DOHH2 (cell line): ENCODE data around the gene HEPACAM2.

Experiments used
- H3F3A ChIP-seq: fragments of 200-600 bp; sonication (generic), shearing (Covaris generic); 2 replicates; pipeline ENCODE4 v1.6.0; 2016; ENCODE audit warnings: antibody characterized with exemption, mild to moderate bottlenecking; ENCODE audit not compliant: control insufficient read depth, insufficient read depth
- H3K27ac ChIP-seq: fragments of 200-600 bp; sonication (generic); 2 replicates; pipeline ENCODE4 v1.5.1; 2014; ENCODE audit warnings: low read depth, mild to moderate bottlenecking, low read length, moderate library complexity
- H3K27me3 ChIP-seq: fragments of 200-600 bp; sonication (generic); 2 replicates; pipeline ENCODE4 v1.6.1; 2014; ENCODE audit warnings: mild to moderate bottlenecking, low read length, mixed read lengths; ENCODE audit not compliant: control insufficient read depth
- H3K36me3 ChIP-seq: fragments of 200-600 bp; sonication (generic); 2 replicates; pipeline ENCODE4 v1.6.1; 2014; ENCODE audit warnings: mild to moderate bottlenecking, low read length, moderate library complexity, mixed read lengths; ENCODE audit not compliant: control insufficient read depth
- H3K4me1 ChIP-seq: fragments of 200-600 bp; sonication (generic); 2 replicates; pipeline ENCODE4 v1.6.1; 2014; ENCODE audit warnings: mild to moderate bottlenecking, low read length, mixed read lengths; ENCODE audit not compliant: control insufficient read depth
- H3K4me2 ChIP-seq: fragments of 200-600 bp; sonication (generic); 2 replicates; pipeline ENCODE4 v1.6.0; 2014; ENCODE audit warnings: mild to moderate bottlenecking, low read length, moderate library complexity
- H3K4me3 ChIP-seq: fragments of 200-600 bp; sonication (generic); 2 replicates; pipeline ENCODE4 v1.5.1; 2014; ENCODE audit warnings: mild to moderate bottlenecking, low read length, mixed read lengths
- H3K79me2 ChIP-seq: fragments of 200-600 bp; sonication (generic); 2 replicates; pipeline ENCODE4 v1.6.1; 2014; ENCODE audit warnings: mild to moderate bottlenecking, low read length, mixed read lengths; ENCODE audit not compliant: control insufficient read depth
- H3K9me2 ChIP-seq: fragments of 200-600 bp; sonication (generic); replicated peaks from 2 replicates; pipeline ENCODE4 v1.6.1; 2014; ENCODE audit warnings: mild to moderate bottlenecking, low read length, mixed read lengths; ENCODE audit not compliant: control insufficient read depth
- H3K9me3 ChIP-seq: fragments of 200-600 bp; sonication (generic); 2 replicates; pipeline ENCODE4 v1.6.1; 2014; ENCODE audit warnings: antibody characterized with exemption, low read length, mixed read lengths; ENCODE audit not compliant: control insufficient read depth, insufficient read depth
- H4K20me1 ChIP-seq: fragments of 200-600 bp; sonication (generic); 2 replicates; pipeline ENCODE4 v1.6.0; 2014; ENCODE audit warnings: low read depth, mild to moderate bottlenecking, antibody characterized with exemption, low read length, moderate library complexity; ENCODE audit not compliant: control insufficient read depth, insufficient read depth
- CTCF ChIP-seq: fragments of 200-600 bp; sonication (generic); IDR thresholded peaks from one replicate; pipeline ENCODE4 v1.5.1; 2014; ENCODE audit warnings: antibody characterized with exemption, mild to moderate bottlenecking, low read depth, low read length; ENCODE audit not compliant: poor library complexity, severe bottlenecking
- EZH2phosphoT487 ChIP-seq: fragments of 200-600 bp; sonication (generic); IDR thresholded peaks from 2 replicates; pipeline ENCODE4 v1.6.1; 2017; ENCODE audit warnings: borderline replicate concordance, mild to moderate bottlenecking, antibody characterized with exemption, low read length, moderate library complexity, mixed read lengths

HEPACAM2 gene

GRCh38 chr7:93218997-93219827 lies 7.1 kb downstream of the HEPACAM2 start:
- H3K9me2 ChIP-seq: no peaks in the 10 kb centered on the region
- no peaks in the 10 kb centered on the region for H3K9me3 ChIP-seq
- H3K27ac ChIP-seq: no peak overlapping the region
- peaks cover 24% of the 10 kb centered on the region; the same call in 1 of the 2 replicates for H3K27me3 ChIP-seq
- no peaks in the 10 kb centered on the region for H3K79me2 ChIP-seq
- H3K4me2 ChIP-seq: no peak overlapping the region
- H3K4me1 ChIP-seq: no peaks in the 10 kb centered on the region
- H3F3A ChIP-seq: no peaks in the 10 kb centered on the region
- no peaks in the 10 kb centered on the region for H4K20me1 ChIP-seq
- TF ChIP-seq CTCF (no peak), EZH2phosphoT487 (no peak)
- no peaks in the 10 kb centered on the region for H3K36me3 ChIP-seq
- H3K4me3 ChIP-seq: no peak overlapping the region

- Histone ChIP-seq H3K27ac (no peak overlapping the region), H3K4me3 (no peak overlapping the region), H3K4me1 (no peaks in the 10 kb centered on the region), H3K36me3 (no peaks in the 10 kb centered on the region), H4K20me1 (no peaks in the 10 kb centered on the region), H3K9me3 (no peaks in the 10 kb centered on the region), H3K4me2 (no peak overlapping the region), H3F3A (no peaks in the 10 kb centered on the region), H3K9me2 (no peaks in the 10 kb centered on the region), H3K27me3 (peaks cover 28% of the 10 kb centered on the region), H3K79me2 (no peaks in the 10 kb centered on the region)
- TF ChIP-seq EZH2phosphoT487: no peak
- no peak for TF ChIP-seq CTCF
Observed at GRCh38 chr7:93212881-93213280, 13.4 kb downstream of the HEPACAM2 start.

- no peaks in the 10 kb centered on the region for H3K79me2 ChIP-seq
- H3K27me3 ChIP-seq: peaks cover 25% of the 10 kb centered on the region
- H3K4me1 ChIP-seq: no peaks in the 10 kb centered on the region
- no peak overlapping the region for H3K27ac ChIP-seq
- H3K9me2 ChIP-seq: no peaks in the 10 kb centered on the region
- H4K20me1 ChIP-seq: no peaks in the 10 kb centered on the region
- TF ChIP-seq EZH2phosphoT487: no peak
- no peak for TF ChIP-seq CTCF
- no peaks in the 10 kb centered on the region for H3F3A ChIP-seq
- no peak overlapping the region for H3K4me3 ChIP-seq
- no peaks in the 10 kb centered on the region for H3K9me3 ChIP-seq
- H3K4me2 ChIP-seq: no peak overlapping the region
- H3K36me3 ChIP-seq: no peaks in the 10 kb centered on the region
Observed at GRCh38 chr7:93211228-93211818, 14.9 kb downstream of the HEPACAM2 start.
